HL-60 (cell line): ENCODE data around the gene MEA1.

ENCODE experiments used
- GABPA ChIP-seq: IDR thresholded peaks from 2 replicates; pipeline ENCODE4 v1.6.1; 2012; ENCODE audit warnings: low read depth
- POLR2AphosphoS5 ChIP-seq: IDR thresholded peaks from 2 replicates; pipeline ENCODE4 v1.6.1; 2012; ENCODE audit warnings: low read depth
- SPI1 ChIP-seq: IDR thresholded peaks from 2 replicates; pipeline ENCODE4 v1.6.1; 2012; ENCODE audit warnings: low read depth, mild to moderate bottlenecking, borderline replicate concordance
- TF ChIP-seq, protein P1 (sequence below): IDR thresholded peaks from one replicate; pipeline ENCODE4 v1.5.1; 2011; ENCODE audit warnings: low read length, control low read depth, inconsistent platforms; ENCODE audit not compliant: insufficient read depth
- TF ChIP-seq, protein P2 (sequence below): IDR thresholded peaks from 2 replicates; pipeline ENCODE4 v1.6.1; 2012; ENCODE audit warnings: low read depth; ENCODE audit not compliant: insufficient replicate concordance

DNA sequence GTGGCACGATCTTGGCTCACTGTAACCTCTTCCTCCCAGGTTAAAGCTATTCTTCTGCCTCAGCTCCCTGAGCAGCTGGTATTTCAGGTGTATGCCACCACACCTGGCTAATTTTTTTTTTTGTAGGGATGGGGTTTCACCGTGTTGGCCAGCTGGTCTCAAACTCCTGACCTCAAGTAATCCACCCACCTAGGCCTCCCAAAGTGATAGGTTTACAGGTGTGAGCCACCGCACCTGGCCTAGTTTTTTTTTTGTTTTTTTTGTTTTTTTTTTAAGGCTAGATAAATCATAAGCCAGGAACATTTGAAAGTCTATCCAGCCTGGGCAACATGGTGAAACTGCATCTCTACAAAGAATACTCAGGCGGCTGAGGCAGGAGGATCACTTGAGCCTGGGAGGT lies 18.6 kb upstream of the MEA1 start:
- TF ChIP-seq POLR2AphosphoS5: no peak
- TF ChIP-seq, protein P1, sequence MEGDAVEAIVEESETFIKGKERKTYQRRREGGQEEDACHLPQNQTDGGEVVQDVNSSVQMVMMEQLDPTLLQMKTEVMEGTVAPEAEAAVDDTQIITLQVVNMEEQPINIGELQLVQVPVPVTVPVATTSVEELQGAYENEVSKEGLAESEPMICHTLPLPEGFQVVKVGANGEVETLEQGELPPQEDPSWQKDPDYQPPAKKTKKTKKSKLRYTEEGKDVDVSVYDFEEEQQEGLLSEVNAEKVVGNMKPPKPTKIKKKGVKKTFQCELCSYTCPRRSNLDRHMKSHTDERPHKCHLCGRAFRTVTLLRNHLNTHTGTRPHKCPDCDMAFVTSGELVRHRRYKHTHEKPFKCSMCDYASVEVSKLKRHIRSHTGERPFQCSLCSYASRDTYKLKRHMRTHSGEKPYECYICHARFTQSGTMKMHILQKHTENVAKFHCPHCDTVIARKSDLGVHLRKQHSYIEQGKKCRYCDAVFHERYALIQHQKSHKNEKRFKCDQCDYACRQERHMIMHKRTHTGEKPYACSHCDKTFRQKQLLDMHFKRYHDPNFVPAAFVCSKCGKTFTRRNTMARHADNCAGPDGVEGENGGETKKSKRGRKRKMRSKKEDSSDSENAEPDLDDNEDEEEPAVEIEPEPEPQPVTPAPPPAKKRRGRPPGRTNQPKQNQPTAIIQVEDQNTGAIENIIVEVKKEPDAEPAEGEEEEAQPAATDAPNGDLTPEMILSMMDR: no peak
- TF ChIP-seq, protein P2, sequence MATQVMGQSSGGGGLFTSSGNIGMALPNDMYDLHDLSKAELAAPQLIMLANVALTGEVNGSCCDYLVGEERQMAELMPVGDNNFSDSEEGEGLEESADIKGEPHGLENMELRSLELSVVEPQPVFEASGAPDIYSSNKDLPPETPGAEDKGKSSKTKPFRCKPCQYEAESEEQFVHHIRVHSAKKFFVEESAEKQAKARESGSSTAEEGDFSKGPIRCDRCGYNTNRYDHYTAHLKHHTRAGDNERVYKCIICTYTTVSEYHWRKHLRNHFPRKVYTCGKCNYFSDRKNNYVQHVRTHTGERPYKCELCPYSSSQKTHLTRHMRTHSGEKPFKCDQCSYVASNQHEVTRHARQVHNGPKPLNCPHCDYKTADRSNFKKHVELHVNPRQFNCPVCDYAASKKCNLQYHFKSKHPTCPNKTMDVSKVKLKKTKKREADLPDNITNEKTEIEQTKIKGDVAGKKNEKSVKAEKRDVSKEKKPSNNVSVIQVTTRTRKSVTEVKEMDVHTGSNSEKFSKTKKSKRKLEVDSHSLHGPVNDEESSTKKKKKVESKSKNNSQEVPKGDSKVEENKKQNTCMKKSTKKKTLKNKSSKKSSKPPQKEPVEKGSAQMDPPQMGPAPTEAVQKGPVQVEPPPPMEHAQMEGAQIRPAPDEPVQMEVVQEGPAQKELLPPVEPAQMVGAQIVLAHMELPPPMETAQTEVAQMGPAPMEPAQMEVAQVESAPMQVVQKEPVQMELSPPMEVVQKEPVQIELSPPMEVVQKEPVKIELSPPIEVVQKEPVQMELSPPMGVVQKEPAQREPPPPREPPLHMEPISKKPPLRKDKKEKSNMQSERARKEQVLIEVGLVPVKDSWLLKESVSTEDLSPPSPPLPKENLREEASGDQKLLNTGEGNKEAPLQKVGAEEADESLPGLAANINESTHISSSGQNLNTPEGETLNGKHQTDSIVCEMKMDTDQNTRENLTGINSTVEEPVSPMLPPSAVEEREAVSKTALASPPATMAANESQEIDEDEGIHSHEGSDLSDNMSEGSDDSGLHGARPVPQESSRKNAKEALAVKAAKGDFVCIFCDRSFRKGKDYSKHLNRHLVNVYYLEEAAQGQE: no peak
- TF ChIP-seq SPI1: no peak
- TF ChIP-seq GABPA: no peak
